Mesenchymal stem cell (in vitro differentiated cells and primary cell): ENCODE results near the gene DOCK10.
A peak's percentile ranks its signal among the peaks of the same experiment; 100 is the strongest.

Experiments
- DNase-seq: peaks from one replicate; pipeline ENCODE4 v3.0.0-alpha.2; 2013
- H2AFZ ChIP-seq: one replicate; pipeline ENCODE4 v1.6.1; 2013; ENCODE audit warnings: low read depth, mild to moderate bottlenecking, control low read depth, inconsistent platforms, low read length, moderate library complexity
- H2AK5ac ChIP-seq: 2 replicates; pipeline ENCODE4 v1.6.1; 2013; ENCODE audit warnings: low read length, moderate library complexity, mild to moderate bottlenecking, inconsistent platforms; ENCODE audit not compliant: severe bottlenecking
- H2BK120ac ChIP-seq: one replicate; pipeline ENCODE4 v1.6.1; 2013; ENCODE audit warnings: low read depth, mild to moderate bottlenecking, inconsistent platforms, low read length, moderate library complexity
- H2BK12ac ChIP-seq, 2 experiments: one replicate each; pipeline ENCODE4 v1.6.1; 2013; ENCODE audit warnings: inconsistent platforms in 2 of 2, low read length in 2 of 2, mild to moderate bottlenecking in 2 of 2, moderate library complexity in 2 of 2, control low read depth in 1 of 2
- H2BK15ac ChIP-seq: one replicate; pipeline ENCODE4 v1.6.1; 2013; ENCODE audit warnings: mild to moderate bottlenecking, low read depth, inconsistent platforms; ENCODE audit not compliant: poor library complexity, severe bottlenecking
- H2BK5ac ChIP-seq: 2 replicates; pipeline ENCODE4 v1.6.1; 2013; ENCODE audit warnings: low read depth, mild to moderate bottlenecking, low read length, control low read depth, inconsistent platforms; ENCODE audit not compliant: poor library complexity, severe bottlenecking
- H3K14ac ChIP-seq, 2 experiments: one replicate each; pipeline ENCODE4 v1.6.1; 2013; ENCODE audit warnings: inconsistent platforms in 2 of 2, low read length in 2 of 2, control low read depth in 1 of 2, mild to moderate bottlenecking in 1 of 2, moderate library complexity in 1 of 2
- H3K18ac ChIP-seq, 2 experiments: one replicate each; pipeline ENCODE4 v1.6.1; 2013; ENCODE audit warnings: inconsistent platforms in 2 of 2, low read length in 2 of 2, control low read depth in 1 of 2, low read depth in 1 of 2, mild to moderate bottlenecking in 1 of 2
- H3K23ac ChIP-seq, 2 experiments: one replicate each; pipeline ENCODE4 v1.6.1; 2013; ENCODE audit warnings: inconsistent platforms in 2 of 2, low read length in 2 of 2, mild to moderate bottlenecking in 2 of 2, moderate library complexity in 2 of 2, control low read depth in 1 of 2
- H3K27ac ChIP-seq: 2 replicates; pipeline ENCODE4 v1.5.1; 2013; ENCODE audit warnings: mild to moderate bottlenecking, moderate library complexity, low read length, control low read depth, inconsistent platforms; ENCODE audit not compliant: poor library complexity, severe bottlenecking
- H3K27me3 ChIP-seq, 2 experiments: 2 replicates each; pipeline versions ENCODE4 v1.6.1 to v1.7.0; 2013; ENCODE audit warnings: low read length in 2 of 2, mild to moderate bottlenecking in 2 of 2, moderate library complexity in 2 of 2, control low read depth in 1 of 2, inconsistent platforms in 1 of 2; ENCODE audit not compliant: control insufficient read depth in 1 of 2, insufficient read depth in 1 of 2
- H3K36me3 ChIP-seq, 2 experiments: 2 replicates each; pipeline versions ENCODE4 v1.6.1 to v1.7.0; 2013; ENCODE audit warnings: low read length in 2 of 2, control low read depth in 1 of 2, inconsistent platforms in 1 of 2, low read depth in 1 of 2, mild to moderate bottlenecking in 1 of 2; ENCODE audit not compliant: insufficient read depth in 2 of 2, control insufficient read depth in 1 of 2
- H3K4ac ChIP-seq, 2 experiments: one replicate each; pipeline ENCODE4 v1.6.1; 2013; ENCODE audit warnings: inconsistent platforms in 2 of 2, low read length in 2 of 2, mild to moderate bottlenecking in 2 of 2, moderate library complexity in 2 of 2, control low read depth in 1 of 2, low read depth in 1 of 2
- H3K4me1 ChIP-seq: 2 replicates; pipeline ENCODE4 v1.6.1; 2013; ENCODE audit warnings: low read depth, low read length, control low read depth; ENCODE audit not compliant: control insufficient read depth, insufficient read depth
- H3K4me2 ChIP-seq: 2 replicates; pipeline ENCODE4 v1.6.1; 2013; ENCODE audit warnings: low read length, mild to moderate bottlenecking, inconsistent platforms; ENCODE audit not compliant: poor library complexity, severe bottlenecking
- H3K4me3 ChIP-seq, 2 experiments: 2 replicates each; pipeline versions ENCODE4 v1.5.1 to v1.7.0; 2013; ENCODE audit warnings: low read length in 2 of 2, mild to moderate bottlenecking in 2 of 2, control low read depth in 1 of 2, low read depth in 1 of 2; ENCODE audit not compliant: insufficient read depth in 1 of 2
- H3K79me1 ChIP-seq: replicated peaks from 2 replicates; pipeline ENCODE4 v1.6.1; 2013; ENCODE audit warnings: mild to moderate bottlenecking, control low read depth, low read length, inconsistent platforms; ENCODE audit not compliant: poor library complexity, severe bottlenecking
- H3K9ac ChIP-seq: 2 replicates; pipeline ENCODE4 v1.7.0; 2013; ENCODE audit warnings: mild to moderate bottlenecking, low read length, moderate library complexity
- H3K9me3 ChIP-seq: 2 replicates; pipeline ENCODE4 v1.7.0; 2013; ENCODE audit warnings: mild to moderate bottlenecking, low read length; ENCODE audit not compliant: control insufficient read depth
- H4K8ac ChIP-seq: one replicate; pipeline ENCODE4 v1.6.1; 2013; ENCODE audit warnings: inconsistent platforms, mild to moderate bottlenecking, low read length, moderate library complexity
- H4K91ac ChIP-seq: one replicate; pipeline ENCODE4 v1.6.1; 2013; ENCODE audit warnings: mild to moderate bottlenecking, low read length, inconsistent platforms
- WGBS: methylation state at CpG from one replicate; pipeline ENCODE4 v1.1.7; 2013; ENCODE audit warnings: mixed read lengths; 5-methylcytosine and 5-hydroxymethylcytosine counted together

DOCK10 gene

DNA sequence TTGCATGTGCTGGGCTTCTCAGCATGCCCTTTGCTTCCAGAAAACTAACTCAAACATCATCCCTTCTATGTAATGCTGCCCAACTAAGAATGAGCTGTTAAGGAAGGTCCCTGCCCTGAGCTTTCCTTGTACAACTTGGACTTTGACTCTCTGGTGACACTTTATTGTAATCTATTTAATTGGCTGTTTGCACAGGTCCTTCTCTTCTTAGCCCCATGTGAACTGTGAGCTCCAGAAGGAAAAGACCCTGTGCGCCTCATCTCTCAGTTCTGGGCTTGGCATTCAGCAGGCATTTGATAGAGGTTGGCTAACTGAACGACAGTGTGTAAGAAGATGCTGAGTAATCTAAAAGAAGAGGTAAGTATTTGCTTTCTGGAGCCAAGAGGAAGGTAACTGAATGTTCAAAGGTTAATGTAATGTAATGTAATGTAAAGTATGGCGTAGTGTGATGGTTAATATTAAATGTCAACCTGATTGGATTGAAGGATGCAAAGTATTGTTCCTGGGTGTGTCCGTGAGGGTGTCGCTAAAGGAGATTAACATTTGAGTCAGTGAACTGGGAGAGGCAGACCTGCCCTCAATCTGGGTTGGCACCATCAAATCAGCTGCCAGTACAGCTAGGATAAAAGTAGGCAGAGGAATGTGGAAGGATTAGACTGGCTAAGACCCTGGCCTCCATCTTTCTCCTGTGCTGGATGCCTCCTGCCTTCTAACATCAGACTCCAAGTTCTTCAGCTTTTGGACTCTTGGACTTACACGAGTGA is 265.3 kb downstream of the DOCK10 start:
- H2BK15ac ChIP-seq = no peak overlapping the region
- H3K9me3 ChIP-seq = no peaks in the 10 kb centered on the region
- H2BK120ac ChIP-seq = no peak overlapping the region
- H3K4ac ChIP-seq = no peak overlapping the region
- H4K91ac ChIP-seq = no peak overlapping the region
- WGBS = 89% methylated on average over 6 of the region's 6 CpGs
- no peak overlapping the region for H3K4me2 ChIP-seq
- H3K14ac ChIP-seq = no peak overlapping the region
- no peaks in the 10 kb centered on the region for H3K27me3 ChIP-seq
- H4K8ac ChIP-seq = no peak overlapping the region
- H3K18ac ChIP-seq = no peak overlapping the region
- no peaks in the 10 kb centered on the region for H3K79me1 ChIP-seq
- H3K23ac ChIP-seq = no peak overlapping the region
- no peak overlapping the region for H3K9ac ChIP-seq
- H3K27ac ChIP-seq = no peak overlapping the region
- H2BK12ac ChIP-seq = peak overlapping the region in 1 of 2 experiments; percentile 18
- no peak overlapping the region for H2AK5ac ChIP-seq
- H2BK5ac ChIP-seq = no peak overlapping the region
- no peak for DNase-seq
- H3K36me3 ChIP-seq = peaks cover 9 to 53% of the 10 kb centered on the region in 2 experiments
- no peak overlapping the region for H2AFZ ChIP-seq
- H3K4me1 ChIP-seq = peaks cover 2% of the 10 kb centered on the region
- H3K4me3 ChIP-seq = no peak overlapping the region

DNA sequence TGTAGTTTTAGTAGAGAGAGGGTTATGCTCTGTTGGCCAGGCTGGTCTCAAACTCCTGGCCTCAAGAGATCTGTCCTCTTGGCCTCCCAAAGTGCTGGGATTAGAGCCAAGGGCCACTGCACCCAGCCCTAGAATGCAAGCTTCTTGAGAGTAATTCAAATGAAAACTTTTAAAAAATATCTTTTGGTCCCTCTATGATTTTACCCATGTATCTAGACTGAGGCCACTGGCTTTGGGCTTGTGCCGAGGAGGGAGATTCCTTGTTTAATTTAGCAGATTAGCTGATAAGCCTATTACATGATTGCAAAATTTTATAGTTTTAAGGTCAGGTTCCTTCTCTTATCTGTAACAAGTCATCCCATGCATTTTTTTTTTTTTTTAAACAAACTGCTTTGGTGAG is 266.6 kb downstream of the DOCK10 start:
- peaks cover 13 to 52% of the 10 kb centered on the region in 2 experiments for H3K36me3 ChIP-seq
- no peak overlapping the region for H2BK120ac ChIP-seq
- no peak for DNase-seq
- H3K79me1 ChIP-seq = no peaks in the 10 kb centered on the region
- no peak overlapping the region for H3K18ac ChIP-seq
- H2BK15ac ChIP-seq = no peak overlapping the region
- H3K9ac ChIP-seq = no peak overlapping the region
- H3K23ac ChIP-seq = no peak overlapping the region
- no peaks in the 10 kb centered on the region for H3K9me3 ChIP-seq
- no peak overlapping the region for H2AK5ac ChIP-seq
- H2AFZ ChIP-seq = no peak overlapping the region
- no peak overlapping the region for H2BK5ac ChIP-seq
- H3K4me3 ChIP-seq = no peak overlapping the region
- no peak overlapping the region for H3K27ac ChIP-seq
- no peaks in the 10 kb centered on the region for H3K27me3 ChIP-seq
- H3K14ac ChIP-seq = no peak overlapping the region
- no peak overlapping the region for H4K91ac ChIP-seq
- no peaks in the 10 kb centered on the region for H3K4me1 ChIP-seq
- H3K4me2 ChIP-seq = no peak overlapping the region
- no peak overlapping the region for H4K8ac ChIP-seq
- no CpG with 5 or more reads among the region's 1 CpG for WGBS
- no peak overlapping the region for H3K4ac ChIP-seq
- no peak overlapping the region for H2BK12ac ChIP-seq

DNA sequence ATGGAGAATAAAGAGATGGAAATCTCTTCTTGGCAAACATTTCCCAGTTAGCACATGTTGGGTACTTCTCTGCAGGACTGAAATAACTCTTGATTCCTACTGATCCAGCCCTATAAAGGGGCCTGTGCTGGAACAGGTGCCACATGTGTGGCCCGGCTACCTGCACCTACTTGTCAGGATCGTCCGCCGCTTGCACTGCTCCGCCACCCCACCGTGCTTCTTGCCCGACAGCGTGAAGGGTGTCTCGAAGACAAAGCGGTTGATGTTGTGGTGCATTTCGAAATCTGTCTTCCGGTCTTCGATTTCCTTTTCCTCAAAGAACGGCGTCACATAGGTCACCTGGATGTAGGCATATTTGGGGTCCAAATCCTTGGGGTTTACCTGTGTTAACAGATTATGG is 267.5 kb downstream of the DOCK10 start:
- Histone ChIP-seq H3K4ac (no peak overlapping the region), H2BK15ac (no peak overlapping the region), H3K18ac (no peak overlapping the region), H2BK120ac (no peak overlapping the region), H3K9ac (no peak overlapping the region), H4K8ac (no peak overlapping the region), H3K23ac (no peak overlapping the region), H3K14ac (no peak overlapping the region), H4K91ac (no peak overlapping the region), H3K36me3 (peaks cover 20 to 54% of the 10 kb centered on the region in 2 experiments), H3K27me3 (no peaks in the 10 kb centered on the region), H2BK5ac (no peak overlapping the region), H3K9me3 (no peaks in the 10 kb centered on the region), H3K4me1 (peaks cover under 1% of the 10 kb centered on the region), H2BK12ac (no peak overlapping the region), H2AFZ (no peak overlapping the region), H3K4me2 (no peak overlapping the region), H3K79me1 (no peaks in the 10 kb centered on the region), H2AK5ac (no peak overlapping the region), H3K4me3 (no peak overlapping the region), H3K27ac (no peak overlapping the region)
- no peak for DNase-seq
- WGBS = 90% methylated on average over 15 of the region's 15 CpGs

DNA sequence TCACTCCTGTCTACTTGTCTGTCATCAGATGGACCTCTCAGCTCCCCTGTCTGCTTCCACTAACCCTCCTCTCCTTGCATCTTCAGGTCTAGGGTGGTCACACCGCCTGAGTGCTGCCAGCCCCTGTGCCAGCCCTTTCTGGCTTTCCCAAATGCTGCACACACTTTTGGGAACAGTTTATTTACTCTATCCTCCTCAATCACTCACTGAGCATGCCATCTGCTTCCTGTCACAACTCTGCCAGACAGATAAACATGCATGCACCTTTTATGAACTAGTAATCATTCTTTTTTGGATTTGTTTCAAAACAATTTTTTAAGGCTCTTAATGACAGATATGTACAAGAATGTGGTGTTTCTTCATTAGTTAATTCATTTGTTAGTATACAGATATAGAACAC is 269.8 kb downstream of the DOCK10 start:
- Histone ChIP-seq H3K27me3 (no peaks in the 10 kb centered on the region), H3K18ac (no peak overlapping the region), H3K9ac (no peak overlapping the region), H3K14ac (no peak overlapping the region), H2BK120ac (no peak overlapping the region), H3K4me1 (peaks cover 5% of the 10 kb centered on the region), H3K9me3 (no peaks in the 10 kb centered on the region), H3K27ac (no peak overlapping the region), H2BK12ac (no peak overlapping the region), H3K79me1 (no peaks in the 10 kb centered on the region), H2BK5ac (no peak overlapping the region), H3K4ac (no peak overlapping the region), H2BK15ac (no peak overlapping the region), H4K91ac (no peak overlapping the region), H2AK5ac (no peak overlapping the region), H2AFZ (no peak overlapping the region), H3K4me3 (no peak overlapping the region), H3K36me3 (peaks cover 23 to 74% of the 10 kb centered on the region in 2 experiments), H3K4me2 (no peak overlapping the region), H3K23ac (no peak overlapping the region), H4K8ac (no peak overlapping the region)
- no peak for DNase-seq
- 90% methylated on average over 1 of the region's 1 CpG for WGBS
